Osteoblast (primary cell): Measurements from ENCODE around the gene SLC26A4. TPM values are rescaled to one million over a fixed set of nuclear protein-coding genes. Genes with fewer than 3 reads are reported as not detected.

Experiments
- DNase-seq: peaks from one replicate; pipeline ENCODE4 v3.0.0; 2011; ENCODE audit warnings: low spot score, mixed read lengths; ENCODE audit not compliant: insufficient read length; ENCODE audit errors: missing footprints
- H2AFZ ChIP-seq: 2 replicates; pipeline ENCODE4 v1.6.0; 2011; ENCODE audit warnings: mild to moderate bottlenecking, low read length
- H3K27ac ChIP-seq: 2 replicates; pipeline ENCODE4 v1.5.1; 2011; ENCODE audit warnings: mild to moderate bottlenecking, low read depth, low read length, moderate library complexity
- H3K27me3 ChIP-seq: 2 replicates; pipeline ENCODE4 v1.6.0; 2012; ENCODE audit warnings: mild to moderate bottlenecking, control low read depth, inconsistent platforms, low read length, moderate library complexity; ENCODE audit not compliant: insufficient read depth
- H3K36me3 ChIP-seq: 2 replicates; pipeline ENCODE4 v1.5.1; 2011; ENCODE audit warnings: mild to moderate bottlenecking, low read length, control low read depth, moderate library complexity; ENCODE audit not compliant: insufficient read depth
- H3K4me1 ChIP-seq: 2 replicates; pipeline ENCODE4 v1.5.1; 2011; ENCODE audit warnings: mild to moderate bottlenecking, low read length, control low read depth, moderate library complexity; ENCODE audit not compliant: insufficient read depth
- H3K4me2 ChIP-seq: 2 replicates; pipeline ENCODE4 v1.6.0; 2011; ENCODE audit warnings: mild to moderate bottlenecking, low read length; ENCODE audit not compliant: insufficient read depth
- H3K4me3 ChIP-seq: fragments of 200-600 bp; sonication (generic); 3 replicates; pipeline ENCODE4 v1.5.1; 2012; ENCODE audit warnings: mild to moderate bottlenecking, low read length, inconsistent platforms; ENCODE audit not compliant: insufficient read depth
- H3K79me2 ChIP-seq: 2 replicates; pipeline ENCODE4 v1.6.0; 2012; ENCODE audit warnings: mild to moderate bottlenecking, low read length, control low read depth, inconsistent platforms; ENCODE audit not compliant: insufficient read depth
- H3K9me3 ChIP-seq: 2 replicates; pipeline ENCODE4 v1.5.1; 2011; ENCODE audit warnings: low read depth, low read length, control low read depth
- H4K20me1 ChIP-seq: 2 replicates; pipeline ENCODE4 v1.6.0; 2012; ENCODE audit warnings: mild to moderate bottlenecking, low read length, control low read depth; ENCODE audit not compliant: insufficient read depth
- total RNA-seq: library from RNA; depleted of rRNA; stranded (reverse); fragments of >200 nt; gene quantifications from 2 replicates; pipeline ENCODE4 v1.2.3, GENCODE V29; 2012
- TF ChIP-seq, protein P1 (sequence below): IDR thresholded peaks from 2 replicates; pipeline ENCODE4 v1.5.1; 2011; ENCODE audit warnings: mild to moderate bottlenecking, low read depth, low read length, moderate library complexity; ENCODE audit errors: extremely low read depth

The SLC26A4 gene
- total RNA-seq, 1 donor: 0.36 TPM

GRCh38 chr7:107687656-107688055 lies 27.0 kb downstream of the SLC26A4 start:
- no peak overlapping the region for H3K4me3 ChIP-seq
- H4K20me1 ChIP-seq: no peaks in the 10 kb centered on the region
- no peak for DNase-seq
- no peaks in the 10 kb centered on the region for H3K36me3 ChIP-seq
- no peak overlapping the region for H3K27ac ChIP-seq
- no peak overlapping the region for H3K4me2 ChIP-seq
- H3K4me1 ChIP-seq: peaks cover 33% of the 10 kb centered on the region
- no peak overlapping the region for H2AFZ ChIP-seq
- TF ChIP-seq, protein P1, sequence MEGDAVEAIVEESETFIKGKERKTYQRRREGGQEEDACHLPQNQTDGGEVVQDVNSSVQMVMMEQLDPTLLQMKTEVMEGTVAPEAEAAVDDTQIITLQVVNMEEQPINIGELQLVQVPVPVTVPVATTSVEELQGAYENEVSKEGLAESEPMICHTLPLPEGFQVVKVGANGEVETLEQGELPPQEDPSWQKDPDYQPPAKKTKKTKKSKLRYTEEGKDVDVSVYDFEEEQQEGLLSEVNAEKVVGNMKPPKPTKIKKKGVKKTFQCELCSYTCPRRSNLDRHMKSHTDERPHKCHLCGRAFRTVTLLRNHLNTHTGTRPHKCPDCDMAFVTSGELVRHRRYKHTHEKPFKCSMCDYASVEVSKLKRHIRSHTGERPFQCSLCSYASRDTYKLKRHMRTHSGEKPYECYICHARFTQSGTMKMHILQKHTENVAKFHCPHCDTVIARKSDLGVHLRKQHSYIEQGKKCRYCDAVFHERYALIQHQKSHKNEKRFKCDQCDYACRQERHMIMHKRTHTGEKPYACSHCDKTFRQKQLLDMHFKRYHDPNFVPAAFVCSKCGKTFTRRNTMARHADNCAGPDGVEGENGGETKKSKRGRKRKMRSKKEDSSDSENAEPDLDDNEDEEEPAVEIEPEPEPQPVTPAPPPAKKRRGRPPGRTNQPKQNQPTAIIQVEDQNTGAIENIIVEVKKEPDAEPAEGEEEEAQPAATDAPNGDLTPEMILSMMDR: no peak
- H3K27me3 ChIP-seq: no peaks in the 10 kb centered on the region
- no peaks in the 10 kb centered on the region for H3K9me3 ChIP-seq
- H3K79me2 ChIP-seq: no peaks in the 10 kb centered on the region

DNA sequence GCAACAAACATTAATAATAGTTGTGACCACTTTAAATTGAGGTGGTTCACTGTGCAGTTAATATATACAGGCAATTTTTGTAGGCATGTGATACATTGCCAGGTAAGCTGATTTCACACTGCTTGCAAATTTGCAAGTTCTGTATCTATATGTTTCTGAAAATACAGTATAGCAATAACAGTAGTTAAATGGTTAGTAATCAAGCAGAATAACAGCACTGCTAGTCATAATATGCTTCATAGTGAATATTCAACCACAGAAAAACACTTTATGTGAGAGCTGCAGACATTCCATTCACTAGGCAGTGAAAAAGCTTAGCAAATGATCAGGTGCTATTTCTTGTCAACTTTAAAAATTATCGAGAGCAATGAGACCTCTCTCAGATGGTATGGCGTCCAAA lies 28.9 kb downstream of the SLC26A4 start:
- DNase-seq: no peak
- no peak overlapping the region for H3K4me2 ChIP-seq
- no peak overlapping the region for H3K27ac ChIP-seq
- TF ChIP-seq, protein P1: no peak
- no peaks in the 10 kb centered on the region for H3K27me3 ChIP-seq
- H3K79me2 ChIP-seq: no peaks in the 10 kb centered on the region
- H4K20me1 ChIP-seq: no peaks in the 10 kb centered on the region
- H3K36me3 ChIP-seq: no peaks in the 10 kb centered on the region
- H3K9me3 ChIP-seq: no peaks in the 10 kb centered on the region
- no peak overlapping the region for H2AFZ ChIP-seq
- no peak overlapping the region for H3K4me3 ChIP-seq
- peaks cover 52% of the 10 kb centered on the region for H3K4me1 ChIP-seq

- DNase-seq: no peak
- TF ChIP-seq, protein P1: no peak
- H3K4me3 ChIP-seq: no peak overlapping the region
These were observed 29.5 kb downstream of the SLC26A4 start for GRCh38 chr7:107690084-107690483.

DNA sequence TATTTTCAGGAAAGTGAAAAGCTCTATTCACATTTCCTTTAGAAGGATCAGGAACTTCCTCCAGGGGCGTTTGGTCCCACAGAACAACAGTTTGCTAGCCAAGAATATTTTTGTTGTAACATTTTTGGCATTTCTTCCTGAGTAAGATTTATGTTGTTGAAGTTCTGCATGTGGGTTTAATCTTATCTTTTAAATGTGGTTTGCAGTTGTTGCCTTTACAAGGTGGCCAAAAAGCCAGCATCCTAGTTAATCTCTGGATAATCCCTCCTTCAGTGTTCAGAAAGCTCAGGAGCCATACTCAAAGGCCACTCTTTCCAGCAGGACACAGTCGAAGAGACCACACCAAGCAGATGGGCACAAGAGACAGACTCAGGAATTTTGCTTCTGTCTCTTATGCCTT lies 30.0 kb downstream of the SLC26A4 start:
- no peak overlapping the region for H3K27ac ChIP-seq
- H3K36me3 ChIP-seq: no peaks in the 10 kb centered on the region
- no peaks in the 10 kb centered on the region for H3K79me2 ChIP-seq

More at GRCh38 chr7:107690084-107690483, 29.5 kb downstream of the SLC26A4 start:
- H3K4me2 ChIP-seq: peak overlapping the region; percentile 14
- H3K36me3 ChIP-seq: no peaks in the 10 kb centered on the region
- H2AFZ ChIP-seq: no peak overlapping the region
- H4K20me1 ChIP-seq: no peaks in the 10 kb centered on the region
- no peak overlapping the region for H3K27ac ChIP-seq
- no peaks in the 10 kb centered on the region for H3K27me3 ChIP-seq
- no peaks in the 10 kb centered on the region for H3K9me3 ChIP-seq
- peaks cover 54% of the 10 kb centered on the region for H3K4me1 ChIP-seq
- no peaks in the 10 kb centered on the region for H3K79me2 ChIP-seq

More for the DNA sequence above, 30.0 kb downstream of the SLC26A4 start:
- no peaks in the 10 kb centered on the region for H4K20me1 ChIP-seq
- no peak overlapping the region for H3K4me3 ChIP-seq
- TF ChIP-seq, protein P1: no peak
- no peak overlapping the region for H2AFZ ChIP-seq
- H3K4me1 ChIP-seq: peaks cover 54% of the 10 kb centered on the region
- no peak for DNase-seq
- peak overlapping the region; percentile 14 for H3K4me2 ChIP-seq
- H3K27me3 ChIP-seq: no peaks in the 10 kb centered on the region
- no peaks in the 10 kb centered on the region for H3K9me3 ChIP-seq
